ENCODE results near the gene GMDS.

GMDS gene

DNA sequence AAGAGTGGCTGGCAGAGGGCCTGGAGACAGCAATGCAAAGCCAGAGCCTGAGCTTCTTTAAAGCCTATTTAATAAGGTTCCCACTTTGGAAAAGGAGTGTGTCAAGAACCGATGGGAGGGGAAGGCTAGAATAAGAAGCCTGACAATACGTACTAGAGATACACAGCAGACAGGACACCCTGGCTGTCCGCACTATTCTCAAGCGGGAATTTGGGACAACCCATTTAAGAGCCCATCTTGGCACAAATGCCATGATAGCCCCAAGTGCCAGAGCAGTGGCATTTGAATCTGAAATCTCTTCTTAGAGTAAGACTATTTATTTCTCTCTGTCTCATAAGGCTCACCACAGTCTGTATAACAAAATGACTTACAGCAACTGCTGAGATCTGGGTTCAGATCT is 3.1 kb downstream of the GMDS start:
- in situ Hi-C loops (cut with HindIII; ENCODE audit: low sequenced_read_pairs) = no loop called here

- in situ Hi-C loops (cut with HindIII; ENCODE audit: low sequenced_read_pairs) = no loop called here
These were observed 4.4 kb downstream of the GMDS start for GRCh38 chr6:2240961-2241360.

DNA sequence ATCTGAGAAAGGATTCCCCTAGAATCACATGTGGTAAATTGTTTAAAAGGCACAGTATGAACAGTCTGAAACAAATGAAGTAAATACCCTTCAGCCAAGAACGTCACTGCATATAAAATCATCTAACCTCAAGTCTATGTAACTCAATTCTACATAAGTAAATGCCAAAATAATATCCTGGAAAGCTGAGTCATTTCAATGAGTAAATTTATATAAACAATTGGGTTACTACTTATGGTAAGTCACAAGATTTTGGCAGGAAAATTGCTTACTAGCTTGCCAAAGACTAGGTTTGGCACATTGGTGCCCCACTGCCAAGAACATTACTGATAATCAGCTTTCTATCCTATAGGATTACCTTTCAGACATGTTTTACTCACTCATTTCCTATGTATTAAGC is 8.4 kb downstream of the GMDS start:
- in situ Hi-C loops (cut with HindIII; ENCODE audit: low sequenced_read_pairs) = no loop called here

DNA sequence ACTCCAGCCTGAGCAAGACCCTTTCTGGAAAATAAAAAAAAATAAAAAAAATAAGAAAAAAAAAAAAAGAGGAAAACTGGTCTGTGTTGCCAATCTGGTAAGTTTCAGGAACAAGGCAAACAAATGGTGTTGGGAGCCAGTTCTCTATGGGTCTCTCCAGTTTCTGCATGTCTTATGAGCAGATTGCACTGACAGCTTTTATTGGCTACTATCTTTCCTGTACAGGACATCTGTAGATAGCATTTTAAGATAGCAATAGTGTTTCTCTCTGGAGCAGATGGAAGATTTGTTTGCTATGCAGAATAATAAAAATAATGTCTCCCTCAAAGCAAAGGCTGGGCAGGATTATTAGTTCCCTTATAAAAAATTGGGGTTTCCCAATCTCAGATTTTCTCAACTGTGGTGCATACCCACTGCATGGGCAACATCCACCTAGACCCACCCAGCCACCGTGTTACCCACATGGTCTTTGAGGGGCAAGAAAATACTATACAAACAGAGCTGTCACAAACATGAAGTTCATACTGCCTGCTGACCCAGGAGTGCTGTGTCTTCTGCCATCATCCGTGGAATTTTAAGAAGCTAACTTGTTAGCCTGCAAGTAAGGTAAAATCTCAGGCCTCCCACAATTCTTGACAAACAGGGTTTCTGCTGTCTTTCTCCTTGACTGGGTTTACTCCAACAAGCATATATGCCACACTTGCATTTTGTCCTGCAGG is 9.5 kb downstream of the GMDS start:
- in situ Hi-C loops (cut with HindIII; ENCODE audit: low sequenced_read_pairs) = no loop called here

GRCh38 chr6:2232445-2232844 is 13.0 kb downstream of the GMDS start:
- in situ Hi-C loops (cut with HindIII; ENCODE audit: low sequenced_read_pairs) = no loop called here

DNA sequence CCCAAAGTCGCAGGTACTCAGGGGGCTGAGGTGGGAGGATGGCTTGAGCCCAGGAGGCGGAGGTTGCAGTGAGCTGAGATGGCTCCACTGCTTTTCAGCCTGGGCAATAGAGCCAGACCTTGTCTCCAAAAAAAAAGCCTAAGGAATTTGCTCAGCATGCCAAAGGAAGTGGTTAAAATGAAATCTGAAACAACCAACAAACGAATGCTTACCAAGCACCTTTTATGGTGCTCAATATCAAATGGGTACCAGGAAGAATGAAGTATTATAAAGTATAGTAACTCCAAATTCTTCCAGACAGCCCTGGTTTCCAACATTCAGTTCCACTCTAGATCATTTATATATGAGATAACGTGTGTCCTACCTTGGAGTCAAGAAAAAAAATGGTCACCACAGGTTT is 14.0 kb downstream of the GMDS start:
- in situ Hi-C loops (cut with HindIII; ENCODE audit: low sequenced_read_pairs) = no loop called here

DNA sequence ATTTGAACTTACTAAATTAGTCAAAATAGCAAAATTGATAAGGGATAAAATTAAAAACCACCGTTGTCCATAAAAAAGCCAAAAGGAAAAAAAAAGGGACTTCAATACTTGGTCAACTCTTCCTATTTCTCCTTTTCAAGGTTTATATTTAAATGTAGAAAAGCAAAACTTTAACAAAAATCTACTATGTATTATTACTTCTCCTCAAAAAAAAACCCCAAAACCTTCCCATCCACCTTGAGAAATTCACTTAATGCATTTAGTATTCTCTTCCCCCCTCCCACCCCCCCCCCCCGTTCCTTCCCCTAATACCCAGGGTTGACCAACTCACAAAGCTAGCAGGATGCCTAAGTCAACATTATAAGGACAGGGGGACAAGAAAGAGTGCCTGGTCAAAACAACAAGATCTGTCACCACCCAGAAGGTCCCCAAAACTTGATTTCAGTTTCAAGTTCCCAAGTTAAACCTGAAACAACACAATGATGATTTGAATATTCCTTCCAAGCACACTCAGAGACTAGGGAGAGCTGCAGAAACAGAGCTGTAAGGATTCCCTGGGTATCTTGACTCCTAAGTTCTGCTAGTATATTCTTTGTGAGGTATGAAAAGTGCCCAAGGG is 14.6 kb downstream of the GMDS start:
- in situ Hi-C loops (cut with HindIII; ENCODE audit: low sequenced_read_pairs) = no loop called here

- in situ Hi-C loops (cut with HindIII; ENCODE audit: low sequenced_read_pairs) = no loop called here
These were observed 15.7 kb downstream of the GMDS start for GRCh38 chr6:2229742-2230141.

- in situ Hi-C loops (cut with HindIII; ENCODE audit: low sequenced_read_pairs) = no loop called here
These were observed 16.4 kb downstream of the GMDS start for GRCh38 chr6:2229039-2229438.

GRCh38 chr6:2228392-2228791 is 17.0 kb downstream of the GMDS start:
- in situ Hi-C loops (cut with HindIII; ENCODE audit: low sequenced_read_pairs) = no loop called here

- in situ Hi-C loops (cut with HindIII; ENCODE audit: low sequenced_read_pairs) = no loop called here
These were observed 18.6 kb downstream of the GMDS start for GRCh38 chr6:2226775-2227174.

DNA sequence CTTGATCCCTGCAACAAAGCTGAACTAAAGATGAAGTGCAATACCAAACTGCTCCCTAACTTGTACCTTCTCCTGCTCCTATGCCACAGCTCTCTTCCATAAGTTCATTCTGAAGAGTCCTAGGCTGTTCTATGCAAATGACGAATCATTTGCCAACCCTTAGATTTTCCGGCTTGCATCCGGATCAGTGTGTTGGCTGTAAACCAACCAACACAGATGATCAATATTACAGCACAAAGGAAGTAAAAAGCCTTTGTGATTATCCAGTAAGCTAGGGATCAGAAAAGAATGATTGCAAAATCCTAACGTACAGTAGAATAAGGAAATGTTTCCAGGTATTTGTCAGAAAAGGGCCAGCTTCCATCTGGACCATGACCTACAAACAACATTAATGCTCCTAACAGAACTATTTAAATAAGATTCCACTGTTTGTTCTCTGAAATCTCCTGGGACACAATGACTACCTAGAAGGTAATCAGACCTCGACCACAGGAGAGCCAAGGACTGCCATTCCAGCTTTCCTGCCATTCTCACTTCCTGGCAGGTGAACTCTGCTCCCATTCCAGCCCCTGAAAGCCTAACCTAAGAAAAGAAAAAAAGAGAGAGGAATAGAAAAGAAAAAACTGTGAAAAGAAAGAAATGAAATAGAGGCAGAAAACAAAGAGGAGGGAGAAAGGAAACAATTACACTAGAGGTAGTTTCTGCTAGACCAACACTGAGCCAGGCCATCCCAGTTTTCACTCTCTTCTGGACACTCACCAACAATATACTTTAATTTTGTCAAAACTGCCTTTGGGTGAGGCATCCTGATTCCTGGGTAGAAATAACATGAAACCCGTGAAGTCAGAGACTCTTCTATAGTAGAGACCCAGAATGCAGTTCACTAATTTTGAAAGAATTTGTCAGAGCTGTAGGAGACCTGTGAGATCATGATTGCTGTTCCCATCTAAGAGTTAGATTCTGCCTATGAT is 19.7 kb downstream of the GMDS start:
- in situ Hi-C loops (cut with HindIII; ENCODE audit: low sequenced_read_pairs) = no loop called here

- in situ Hi-C loops (cut with HindIII; ENCODE audit: low sequenced_read_pairs) = no loop called here
These were observed 20.5 kb downstream of the GMDS start for GRCh38 chr6:2224847-2225382.

DNA sequence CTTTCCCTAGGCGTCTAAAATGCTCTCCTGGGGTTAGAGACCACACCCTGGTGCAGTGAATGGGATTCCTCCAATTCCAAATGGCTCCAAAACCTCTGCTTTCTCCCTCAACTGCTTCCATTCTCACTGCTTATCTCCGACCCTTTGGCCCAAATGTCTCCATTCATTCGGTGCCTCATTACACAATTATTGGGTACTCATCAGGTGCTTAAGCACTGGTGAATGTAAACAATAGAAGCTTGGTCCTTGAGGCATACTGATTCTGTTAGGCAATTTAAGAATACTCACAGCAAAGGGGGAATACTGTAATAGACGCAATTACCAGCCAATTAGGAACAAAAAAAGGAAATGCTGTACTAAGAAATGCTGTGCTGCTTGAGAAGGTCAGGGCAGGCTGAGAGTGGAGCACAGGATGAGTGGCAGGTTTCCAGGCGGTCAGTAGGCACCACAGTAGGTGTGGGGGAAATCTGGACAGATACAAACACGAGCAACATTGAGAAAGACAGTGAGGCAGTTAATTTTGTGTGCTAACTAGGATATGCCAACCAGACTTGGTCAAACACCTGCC is 23.0 kb downstream of the GMDS start:
- in situ Hi-C loops (cut with HindIII; ENCODE audit: low sequenced_read_pairs) = no loop called here

GRCh38 chr6:2221726-2222274 is 23.6 kb downstream of the GMDS start:
- in situ Hi-C loops (cut with HindIII; ENCODE audit: low sequenced_read_pairs) = no loop called here

DNA sequence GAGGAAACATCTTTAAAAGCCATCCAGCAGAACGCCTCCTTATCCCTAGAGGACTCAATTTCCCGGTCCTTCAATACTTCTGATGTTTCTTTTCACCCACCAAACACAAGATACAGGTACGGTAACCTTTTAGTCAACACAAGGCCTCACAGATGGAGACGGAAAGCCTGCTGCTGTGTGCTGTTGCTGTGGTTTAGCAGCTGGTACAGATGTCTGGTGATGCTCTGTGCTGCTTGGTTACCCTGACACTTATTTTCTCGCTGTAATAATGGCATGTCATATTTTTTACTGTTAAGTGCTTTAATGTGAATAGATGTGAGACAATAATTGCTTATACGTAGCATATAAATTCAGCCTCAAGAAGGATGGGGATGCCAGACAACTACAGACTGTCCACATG is 25.3 kb downstream of the GMDS start:
- in situ Hi-C loops (cut with HindIII; ENCODE audit: low sequenced_read_pairs) = no loop called here

- in situ Hi-C loops (cut with HindIII; ENCODE audit: low sequenced_read_pairs) = no loop called here
These were observed 26.5 kb downstream of the GMDS start for GRCh38 chr6:2218866-2219265.

- in situ Hi-C loops (cut with HindIII; ENCODE audit: low sequenced_read_pairs) = no loop called here
These were observed 28.5 kb downstream of the GMDS start for GRCh38 chr6:2216794-2217383.

- in situ Hi-C loops (cut with HindIII; ENCODE audit: low sequenced_read_pairs) = no loop called here
These were observed 30.1 kb downstream of the GMDS start for GRCh38 chr6:2215342-2215741.

- in situ Hi-C loops (cut with HindIII; ENCODE audit: low sequenced_read_pairs) = no loop called here
These were observed 32.3 kb downstream of the GMDS start for GRCh38 chr6:2213086-2213485.
